ENCODE data around the gene RNF220.

Gene RNF220

GRCh38 chr1:44620072-44620471, 215.0 kb downstream of the RNF220 start:
- no peak for TF ChIP-seq CTCF (IDR thresholded peaks at IDR 0.05; ENCODE audit: low read depth, low read length)
- no peak overlapping the region for H3K4me3 ChIP-seq (replicated peaks in 1 of 2; ENCODE audit: low read depth in 2 of 2, low read length in 2 of 2)
- DNase-seq (ENCODE audit: low read depth in 2 of 2) = no peak

GRCh38 chr1:44621841-44622286, 216.8 kb downstream of the RNF220 start:
- H3K4me3 ChIP-seq (replicated peaks in 1 of 2; ENCODE audit: low read depth in 2 of 2, low read length in 2 of 2) = no peak overlapping the region
- DNase-seq (ENCODE audit: low read depth in 2 of 2) = no peak
- no peak for TF ChIP-seq CTCF (IDR thresholded peaks at IDR 0.05; ENCODE audit: low read depth, low read length)

- DNase-seq (ENCODE audit: low read depth in 2 of 2) = no peak
- H3K4me3 ChIP-seq (replicated peaks in 1 of 2; ENCODE audit: low read depth in 2 of 2, low read length in 2 of 2) = no peak overlapping the region
Measured at GRCh38 chr1:44624268-44624901, 219.3 kb downstream of the RNF220 start.

GRCh38 chr1:44625348-44625747, 220.3 kb downstream of the RNF220 start:
- H3K4me3 ChIP-seq (replicated peaks in 1 of 2; ENCODE audit: low read depth in 2 of 2, low read length in 2 of 2) = no peak overlapping the region
- no peak for DNase-seq (ENCODE audit: low read depth in 2 of 2)
- no peak for TF ChIP-seq CTCF (IDR thresholded peaks at IDR 0.05; ENCODE audit: low read depth, low read length)

More at GRCh38 chr1:44624268-44624901, 219.3 kb downstream of the RNF220 start:
- no peak for TF ChIP-seq CTCF (IDR thresholded peaks at IDR 0.05; ENCODE audit: low read depth, low read length)

GRCh38 chr1:44628962-44629756, 224.1 kb downstream of the RNF220 start:
- TF ChIP-seq CTCF (IDR thresholded peaks at IDR 0.05; ENCODE audit: low read depth, low read length) = no peak
- no peak overlapping the region for H3K4me3 ChIP-seq (replicated peaks in 1 of 2; ENCODE audit: low read depth in 2 of 2, low read length in 2 of 2)
- peak; percentile 75 to 94 for DNase-seq (ENCODE audit: low read depth in 2 of 2)

GRCh38 chr1:44630116-44630515, 225.1 kb downstream of the RNF220 start:
- peak; percentile 9 to 67 for DNase-seq (ENCODE audit: low read depth in 2 of 2)
- TF ChIP-seq CTCF (IDR thresholded peaks at IDR 0.05; ENCODE audit: low read depth, low read length) = no peak
- H3K4me3 ChIP-seq (replicated peaks in 1 of 2; ENCODE audit: low read depth in 2 of 2, low read length in 2 of 2) = no peak overlapping the region

Data from cardiac fibroblast (primary cell).